Glutamatergic neuron (in vitro differentiated cells): Measurements from ENCODE around the gene TTC34. TPM values are rescaled to one million over a fixed set of nuclear protein-coding genes. Genes with fewer than 3 reads are reported as not detected.

Source experiments
- DNase-seq: peaks from one replicate; pipeline ENCODE4 v3.0.0; 2022
- H3K27ac Mint-ChIP-seq: one replicate; pipeline ENCODE4 v1.8.0; 2020; ENCODE audit warnings: mild to moderate bottlenecking, mixed read lengths, inconsistent platforms; ENCODE audit not compliant: unreplicated experiment
- H3K27me3 Mint-ChIP-seq: one replicate; pipeline ENCODE4 v1.8.0; 2020; ENCODE audit warnings: mild to moderate bottlenecking, moderate library complexity, mixed read lengths, inconsistent platforms; ENCODE audit not compliant: unreplicated experiment
- H3K36me3 Mint-ChIP-seq: one replicate; pipeline ENCODE4 v1.8.0; 2020; ENCODE audit warnings: mild to moderate bottlenecking, mixed read lengths, inconsistent platforms; ENCODE audit not compliant: unreplicated experiment
- H3K4me1 Mint-ChIP-seq: one replicate; pipeline ENCODE4 v1.8.0; 2020; ENCODE audit warnings: mild to moderate bottlenecking, low read depth, mixed read lengths, inconsistent platforms; ENCODE audit not compliant: unreplicated experiment
- H3K4me3 Mint-ChIP-seq: one replicate; pipeline ENCODE4 v1.8.0; 2020; ENCODE audit warnings: mild to moderate bottlenecking, mixed read lengths, inconsistent platforms; ENCODE audit not compliant: unreplicated experiment
- H3K9me3 Mint-ChIP-seq: one replicate; pipeline ENCODE4 v1.8.0; 2020; ENCODE audit warnings: mild to moderate bottlenecking, moderate library complexity, mixed read lengths, inconsistent platforms; ENCODE audit not compliant: unreplicated experiment
- total RNA-seq: library from RNA; stranded (reverse); fragmentation: NEBNext Ultra II Directional; extraction: Animal tissue kit (Norgen Biotek cat#: 25700); gene quantifications from one replicate; pipeline ENCODE4 v1.2.1, GENCODE V29; 2021; ENCODE audit not compliant: unreplicated experiment
- TF ChIP-seq, protein P1 (sequence below): fragments of 200-600 bp; sonication (generic); IDR thresholded peaks from one replicate; pipeline ENCODE4 v1.5.0; 2021; ENCODE audit not compliant: partially characterized antibody, unreplicated experiment

Gene TTC34
- total RNA-seq, 1 donor from 2014 or later = 0.74 TPM

DNA sequence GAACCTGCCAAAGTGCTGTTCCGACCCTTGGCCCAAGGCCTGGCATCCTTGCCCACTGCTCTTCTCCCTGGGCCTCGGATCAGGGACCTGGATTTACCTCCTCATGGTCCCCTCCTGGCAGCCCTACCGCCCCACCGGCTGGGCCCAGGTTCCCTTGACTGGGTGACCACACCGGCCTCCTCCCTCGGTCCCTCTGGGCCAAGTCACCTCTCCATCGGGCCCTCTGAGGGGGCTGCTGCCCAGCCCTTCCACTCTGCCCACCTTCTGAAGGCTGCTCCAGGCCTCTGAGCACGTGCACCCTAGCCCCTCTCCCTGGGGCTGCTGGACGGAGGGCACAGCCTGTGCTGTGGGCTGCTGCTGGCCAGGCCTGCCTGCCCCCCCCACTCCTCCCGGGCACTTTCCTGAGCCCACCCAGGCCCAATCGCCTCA lies 159.3 kb downstream of the TTC34 start:
- no peak overlapping the region for H3K27ac Mint-ChIP-seq
- peak overlapping the region; percentile 85 for H3K4me3 Mint-ChIP-seq
- H3K9me3 Mint-ChIP-seq = peaks cover 4% of the 10 kb centered on the region
- TF ChIP-seq, protein P1, sequence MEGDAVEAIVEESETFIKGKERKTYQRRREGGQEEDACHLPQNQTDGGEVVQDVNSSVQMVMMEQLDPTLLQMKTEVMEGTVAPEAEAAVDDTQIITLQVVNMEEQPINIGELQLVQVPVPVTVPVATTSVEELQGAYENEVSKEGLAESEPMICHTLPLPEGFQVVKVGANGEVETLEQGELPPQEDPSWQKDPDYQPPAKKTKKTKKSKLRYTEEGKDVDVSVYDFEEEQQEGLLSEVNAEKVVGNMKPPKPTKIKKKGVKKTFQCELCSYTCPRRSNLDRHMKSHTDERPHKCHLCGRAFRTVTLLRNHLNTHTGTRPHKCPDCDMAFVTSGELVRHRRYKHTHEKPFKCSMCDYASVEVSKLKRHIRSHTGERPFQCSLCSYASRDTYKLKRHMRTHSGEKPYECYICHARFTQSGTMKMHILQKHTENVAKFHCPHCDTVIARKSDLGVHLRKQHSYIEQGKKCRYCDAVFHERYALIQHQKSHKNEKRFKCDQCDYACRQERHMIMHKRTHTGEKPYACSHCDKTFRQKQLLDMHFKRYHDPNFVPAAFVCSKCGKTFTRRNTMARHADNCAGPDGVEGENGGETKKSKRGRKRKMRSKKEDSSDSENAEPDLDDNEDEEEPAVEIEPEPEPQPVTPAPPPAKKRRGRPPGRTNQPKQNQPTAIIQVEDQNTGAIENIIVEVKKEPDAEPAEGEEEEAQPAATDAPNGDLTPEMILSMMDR = no peak
- peaks cover 5% of the 10 kb centered on the region for H3K27me3 Mint-ChIP-seq
- H3K36me3 Mint-ChIP-seq = peaks cover 2% of the 10 kb centered on the region
- DNase-seq = no peak
- H3K4me1 Mint-ChIP-seq = no peaks in the 10 kb centered on the region

DNA sequence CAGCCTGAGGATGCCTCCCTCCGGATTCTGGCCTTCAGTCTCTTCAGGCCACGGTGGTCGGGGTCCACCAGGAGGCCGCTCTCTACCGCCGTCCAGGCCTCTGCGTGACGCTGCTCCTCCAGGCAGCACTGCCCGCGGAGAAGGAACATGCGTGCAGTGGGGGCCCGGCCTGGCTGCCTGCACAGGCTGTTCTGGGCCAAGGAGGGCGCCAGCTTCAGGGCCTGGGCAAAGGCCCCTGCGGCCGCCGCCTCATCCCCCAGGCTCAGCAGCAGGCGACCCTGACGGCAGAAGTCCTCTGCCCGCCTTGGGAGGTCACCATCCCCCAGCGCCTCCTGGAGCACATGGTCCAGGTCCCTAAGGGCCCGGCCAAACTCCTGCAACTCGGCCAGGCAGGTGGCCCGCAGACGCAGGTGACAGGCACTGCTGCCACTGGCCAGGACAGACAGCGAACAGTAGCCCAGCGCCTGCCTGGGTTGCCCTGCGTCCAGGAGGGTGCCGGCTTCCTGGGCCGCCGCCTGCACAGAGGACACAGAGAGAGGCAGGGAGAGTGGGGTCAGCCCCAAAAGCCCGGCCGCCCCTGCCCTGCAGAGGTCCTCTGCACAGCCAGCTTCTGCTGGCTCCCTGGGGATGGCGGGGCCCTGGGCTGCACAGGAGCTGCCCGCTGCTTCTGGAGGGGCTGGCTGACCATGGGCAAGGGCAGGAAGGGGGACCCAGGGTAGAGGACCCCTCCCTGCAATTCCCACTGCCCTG lies 159.9 kb downstream of the TTC34 start:
- peak; percentile 23 for DNase-seq
- Mint-ChIP-seq H3K36me3 (peaks cover 6% of the 10 kb centered on the region), H3K9me3 (peaks cover 7% of the 10 kb centered on the region), H3K27ac (no peak overlapping the region), H3K4me3 (no peak overlapping the region), H3K4me1 (no peaks in the 10 kb centered on the region), H3K27me3 (peaks cover 5% of the 10 kb centered on the region)
- TF ChIP-seq, protein P1 = no peak

DNA sequence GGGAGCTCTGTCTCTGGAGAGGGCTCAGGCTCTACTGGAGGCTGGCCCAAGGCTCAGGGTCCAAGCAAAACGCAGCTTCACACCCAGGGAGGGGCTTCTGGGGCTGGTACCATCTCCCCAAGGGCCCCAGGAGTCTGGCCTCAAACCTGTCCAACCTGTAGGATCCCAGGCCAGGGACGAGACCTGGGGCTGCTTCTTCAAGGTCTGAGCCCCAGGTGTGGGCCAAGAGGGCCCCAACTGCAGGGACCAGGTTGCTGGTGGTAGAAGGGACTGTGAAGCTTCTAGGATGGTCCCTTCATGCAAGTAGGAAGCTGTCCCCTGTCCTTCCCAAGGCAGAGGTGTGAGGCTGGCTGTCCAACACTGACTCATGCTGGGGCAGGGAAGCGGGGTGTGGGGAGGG lies 160.9 kb downstream of the TTC34 start:
- H3K4me3 Mint-ChIP-seq = no peak overlapping the region
- no peak overlapping the region for H3K27ac Mint-ChIP-seq
- TF ChIP-seq, protein P1 = no peak
- no peaks in the 10 kb centered on the region for H3K4me1 Mint-ChIP-seq
- DNase-seq = no peak
- peaks cover 6% of the 10 kb centered on the region for H3K36me3 Mint-ChIP-seq
- H3K27me3 Mint-ChIP-seq = peaks cover 5% of the 10 kb centered on the region
- peaks cover 7% of the 10 kb centered on the region for H3K9me3 Mint-ChIP-seq

DNA sequence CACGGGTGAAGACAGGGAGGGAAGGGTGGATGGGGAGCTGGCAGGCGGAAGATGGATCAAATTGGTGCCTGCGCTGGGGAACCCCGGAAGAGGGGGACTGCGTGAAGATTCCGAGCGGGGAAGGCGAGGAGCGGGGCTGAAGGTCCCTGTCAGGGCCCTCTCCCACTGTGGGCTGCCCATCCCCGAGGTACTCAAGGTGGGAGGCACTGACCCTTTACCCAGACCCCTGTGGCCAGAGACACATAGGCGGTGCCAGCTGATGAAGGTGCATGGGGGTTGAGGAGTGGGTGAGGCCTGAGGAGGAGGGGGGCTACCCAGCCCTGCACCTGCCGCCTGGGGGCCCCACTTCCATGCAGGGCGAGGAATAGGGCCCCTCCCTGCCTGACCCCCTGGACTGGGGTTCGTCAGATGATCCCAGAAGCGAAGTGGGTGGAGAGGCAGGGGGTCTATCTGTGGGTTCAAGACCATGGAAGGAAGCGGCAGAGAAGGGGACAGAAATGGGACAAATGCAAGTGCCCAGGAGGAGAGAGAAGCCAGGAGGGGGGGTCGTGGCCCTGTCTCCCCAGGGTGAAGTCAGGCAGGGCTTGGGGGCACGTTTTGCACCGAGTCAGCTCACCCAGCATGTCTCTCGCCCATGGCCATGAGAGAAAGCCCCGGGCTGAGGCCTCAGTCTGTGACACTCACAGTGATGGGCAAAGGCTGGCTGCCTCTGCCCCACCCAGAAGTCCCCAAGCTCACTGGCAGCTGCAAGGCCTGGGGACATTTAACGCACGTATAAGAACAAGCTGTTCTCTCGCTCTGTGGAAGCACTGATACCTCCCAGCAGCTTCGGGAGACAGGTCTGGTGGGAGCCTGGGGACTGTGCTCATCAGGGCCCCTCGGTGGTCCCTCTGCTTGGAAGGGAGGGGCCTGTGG lies 161.6 kb downstream of the TTC34 start:
- Mint-ChIP-seq H3K36me3 (peaks cover 6% of the 10 kb centered on the region), H3K9me3 (peaks cover 7% of the 10 kb centered on the region), H3K4me1 (no peaks in the 10 kb centered on the region), H3K4me3 (no peak overlapping the region), H3K27ac (no peak overlapping the region), H3K27me3 (peaks cover 5% of the 10 kb centered on the region)
- no peak for DNase-seq
- TF ChIP-seq, protein P1 = no peak
